HepG2 (cell line): ENCODE results near the gene CDC14B.

Experiments
- ADNP ChIP-seq: sonication (generic); formaldehyde crosslinking; IDR thresholded peaks from 2 replicates; pipeline ENCODE4 v1.4.0; 2020; ENCODE audit warnings: missing genetic modification reagents
- BRD4 ChIP-seq: sonication (generic); formaldehyde crosslinking; IDR thresholded peaks from 2 replicates; pipeline ENCODE4 v1.4.0; 2020; ENCODE audit warnings: missing genetic modification reagents
- NCOA2 ChIP-seq: sonication (generic); formaldehyde crosslinking; IDR thresholded peaks from 2 replicates; pipeline ENCODE4 v1.8.0; 2022; ENCODE audit warnings: inconsistent platforms

GRCh38 chr9:96641514-96641913 is 21.9 kb upstream of the CDC14B start:
- TF ChIP-seq BRD4, result no peak
- no peak for TF ChIP-seq ADNP (CRISPR knock-in tag)
- no peak for TF ChIP-seq NCOA2 (CRISPR knock-in tag)
